HepG2 (cell line): Measurements from ENCODE around the gene HTRA2. TPM values are rescaled to one million over a fixed set of nuclear protein-coding genes. Genes with fewer than 3 reads are reported as not detected.
A peak's percentile ranks its signal among the peaks of the same experiment; 100 is the strongest.

Source experiments
- ATAC-seq: fragments of 200-7000 bp; cut with Tn5 transposase; 3 replicates; pipeline ENCODE4 v1.9.1; 2020; ENCODE audit warnings: mild to moderate bottlenecking, moderate library complexity
- BruUV-seq: library from RNA; stranded (reverse); fragments of 400-500 nt; replicated peaks from 2 replicates; lab custom pipeline; 2021; lab: Mats Ljungman, UMichigan
- CTCF ChIA-PET: fragments of 300-600 bp; formaldehyde crosslinking; extraction: SDS; loops from one replicate; lab custom pipeline; 2021; ENCODE audit warnings: low total read pairs, inconsistent platforms, low intra/inter-chr PET ratio; lab: Yijun Ruan, JAX
- POLR2A ChIA-PET: fragments of 350-600 bp; sonication (Branson Sonifier 250); formaldehyde crosslinking; loops from one replicate; lab custom pipeline; 2020; ENCODE audit warnings: antibody characterized with exemption, inconsistent platforms; lab: Yijun Ruan, JAX
- DNase-seq: peaks from one replicate; pipeline ENCODE4 v3.0.0-alpha.2; 2015; ENCODE audit warnings: low spot score
- FAIRE-seq: peaks from 3 replicates; lab custom pipeline; 2011; peaks lifted over from hg19 to GRCh38; lab: Jason Lieb, UNC
- H2AFZ ChIP-seq: one replicate; pipeline ENCODE4 v1.6.1; 2011; ENCODE audit warnings: low read length, inconsistent platforms
- H3K27ac ChIP-seq: fragments of 300-600 bp; 3 replicates; pipeline ENCODE4 v1.8.0; 2011; ENCODE audit warnings: mixed run types, mild to moderate bottlenecking, mixed read lengths, low read length, inconsistent platforms; ENCODE audit not compliant: insufficient read depth; ENCODE audit errors: extremely low read length
- H3K27me3 ChIP-seq, 2 experiments: fragments of 200-600 bp in 1 of 2; 2 replicates in 1 of 2; 3 replicates in 1 of 2; pipeline versions ENCODE4 v1.6.0 to v1.8.0; 2011; ENCODE audit warnings: low read length in 2 of 2, mild to moderate bottlenecking in 2 of 2, moderate library complexity in 2 of 2, inconsistent platforms in 1 of 2; ENCODE audit not compliant: insufficient read depth in 2 of 2, control insufficient read depth in 1 of 2
- H3K36me3 ChIP-seq, 2 experiments: fragments of 200-600 bp in 1 of 2; replicated peaks in 1 of 2; 2 replicates in 1 of 2; 3 replicates in 1 of 2; pipeline versions ENCODE4 v1.5.1 to v1.8.0; 2011; ENCODE audit warnings: low read length in 2 of 2, inconsistent platforms in 1 of 2; ENCODE audit not compliant: insufficient read depth in 2 of 2, control insufficient read depth in 1 of 2
- H3K4me1 ChIP-seq: 2 replicates; pipeline ENCODE4 v1.5.1; 2012; ENCODE audit warnings: low read length, inconsistent platforms; ENCODE audit not compliant: insufficient read depth
- H3K4me2 ChIP-seq: 2 replicates; pipeline ENCODE4 v1.6.0; 2011; ENCODE audit warnings: low read depth, low read length, inconsistent platforms
- H3K4me3 ChIP-seq, 3 experiments: fragments of 200-600 bp in 1 of 3; sonication (generic), shearing (Covaris generic) in 1 of 3; replicated peaks in 1 of 3; 2 replicates each; pipeline ENCODE4 v1.5.1; 2011 to 2016; ENCODE audit warnings: low read length in 3 of 3, inconsistent platforms in 2 of 3, low read depth in 2 of 3, mild to moderate bottlenecking in 2 of 3, control low read depth in 1 of 3, mixed read lengths in 1 of 3; ENCODE audit not compliant: insufficient read depth in 1 of 3
- H3K79me2 ChIP-seq: one replicate; pipeline ENCODE4 v1.6.1; 2011; ENCODE audit warnings: low read length, inconsistent platforms; ENCODE audit not compliant: insufficient read depth
- H3K9ac ChIP-seq: 2 replicates; pipeline ENCODE4 v1.6.0; 2011; ENCODE audit warnings: mild to moderate bottlenecking, low read depth, low read length, inconsistent platforms; ENCODE audit not compliant: insufficient read depth
- H3K9me3 ChIP-seq: 2 replicates; pipeline ENCODE4 v1.5.1; 2012; ENCODE audit warnings: mild to moderate bottlenecking, low read length
- H4K20me1 ChIP-seq: 2 replicates; pipeline ENCODE4 v1.6.0; 2011; ENCODE audit warnings: inconsistent platforms, mild to moderate bottlenecking, low read length, moderate library complexity; ENCODE audit not compliant: insufficient read depth
- CHCHD3 ChIP-seq: sonication (generic); formaldehyde crosslinking; IDR thresholded peaks from 2 replicates; pipeline ENCODE4 v1.8.0; 2022; ENCODE audit warnings: mild to moderate bottlenecking, missing genetic modification reagents, moderate library complexity
- CSRNP1 ChIP-seq: sonication (generic); formaldehyde crosslinking; IDR thresholded peaks from 2 replicates; pipeline ENCODE4 v1.8.1; 2023; ENCODE audit warnings: mild to moderate bottlenecking, missing genetic modification reagents
- TEAD2 ChIP-seq: sonication (generic); formaldehyde crosslinking; IDR thresholded peaks from 2 replicates; pipeline ENCODE4 v1.9.0; 2021; ENCODE audit warnings: missing genetic modification reagents
- UBTF ChIP-seq: sonication (generic); formaldehyde crosslinking; IDR thresholded peaks from 2 replicates; pipeline ENCODE4 v1.4.0; 2020; ENCODE audit warnings: mild to moderate bottlenecking, missing genetic modification reagents
- ZBTB38 ChIP-seq: sonication (generic); formaldehyde crosslinking; IDR thresholded peaks from 2 replicates; pipeline ENCODE4 v1.5.1; 2020; ENCODE audit warnings: mild to moderate bottlenecking, missing genetic modification reagents
- ZNF24 ChIP-seq: fragments of 450-650 bp; IDR thresholded peaks from 2 replicates; pipeline ENCODE4 v1.6.1; 2017; ENCODE audit warnings: antibody characterized with exemption, mild to moderate bottlenecking
- ZNF276 ChIP-seq: sonication (generic); formaldehyde crosslinking; IDR thresholded peaks from 2 replicates; pipeline ENCODE4 v1.4.0; 2020; ENCODE audit warnings: mild to moderate bottlenecking, low read depth, missing genetic modification reagents
- ZNF563 ChIP-seq: sonication (generic); formaldehyde crosslinking; IDR thresholded peaks from 2 replicates; pipeline ENCODE4 v1.8.0; 2022; ENCODE audit warnings: mild to moderate bottlenecking, moderate library complexity, missing genetic modification reagents
- ZNF687 ChIP-seq: sonication (generic); formaldehyde crosslinking; IDR thresholded peaks from 2 replicates; pipeline ENCODE4 v1.5.1; 2020; ENCODE audit warnings: mild to moderate bottlenecking, missing genetic modification reagents, moderate library complexity
- ZNF691 ChIP-seq: sonication (generic); formaldehyde crosslinking; IDR thresholded peaks from 2 replicates; pipeline ENCODE4 v1.4.0; 2020; ENCODE audit warnings: missing genetic modification reagents, low read depth, mild to moderate bottlenecking, borderline replicate concordance
- WGBS: methylation state at CpG from one replicate; pipeline ENCODE4 v1.1.6; 2017; ENCODE audit warnings: low lambda C conversion rate; 5-methylcytosine and 5-hydroxymethylcytosine counted together
- in situ Hi-C: cut with HindIII; loops from 2 replicates; pipeline ENCODE4 v1.10.0; 2017; ENCODE audit warnings: low pct_unique_long_range_greater_than_20kb; ENCODE audit not compliant: extremely low pct_ligation_motif_present
- intact Hi-C: fragments of 100-400 bp; cut with micrococcal nuclease; formaldehyde crosslinking; loops from one replicate; pipeline ENCODE4 v1.10.0; 2022; ENCODE audit not compliant: unreplicated experiment
- polyA plus RNA-seq, 8 experiments: library from polyadenylated mRNA; depleted of rRNA in 3 of 8; stranded (reverse) in 7 of 8; unstranded in 1 of 8; fragments of >200 nt; fragmentation: Illumina TruSeq in 4 of 8; extraction: Trizol in 4 of 8; gene quantifications; 2 replicates each; pipeline versions ENCODE4 v1.2.1 to v1.2.3, GENCODE V29; 2011 to 2016; ENCODE audit warnings: low read depth in 4 of 8, missing spikeins in 1 of 8, mixed read lengths in 1 of 8; ENCODE audit not compliant: insufficient read depth in 1 of 8
- total RNA-seq, 5 experiments: library from RNA; depleted of rRNA; stranded (reverse); fragments of >200 nt; fragmentation: Illumina TruSeq; extraction: Trizol; gene quantifications; 2 replicates each; pipeline ENCODE4 v1.2.3, GENCODE V29; 2016; ENCODE audit warnings: low read depth in 1 of 5

Gene HTRA2
- total and polyA plus RNA-seq, 2 of the 13 experiments (the other 11 are each of a cell fraction or from before 2014, with no cell fraction given): 47.7 to 50.3 TPM

- H3K9me3 ChIP-seq: no peaks in the 10 kb centered on the region
- ATAC-seq: no peak
- peak overlapping the region; percentile 45 to 76 (median 62) for H3K4me3 ChIP-seq
- peaks cover 21 to 46% of the 10 kb centered on the region in 2 experiments for H3K36me3 ChIP-seq
- no peak for FAIRE-seq
- H3K79me2 ChIP-seq: peaks cover 45% of the 10 kb centered on the region
- in situ Hi-C loops: no loop called here
- no peaks in the 10 kb centered on the region for H4K20me1 ChIP-seq
- intact Hi-C loops: no loop called here
- peak overlapping the region; percentile 100 for H3K4me2 ChIP-seq
- ChIA-PET POLR2A (interaction anchor here (1.1 to 5.4 kb wide), 11 partner anchors 12 to 83 kb away, joined by 4 to 135 read pairs (median 10); partner anchors contain the start of genes CCDC142, LBX2, MRPL53 and PCGF1), CTCF (no interaction called here)
- no peak for DNase-seq
- peak overlapping the region; percentile 89 for H3K27ac ChIP-seq
- peak overlapping the region; percentile 20 for H2AFZ ChIP-seq
- no TSS peak for BruUV-seq
- H3K9ac ChIP-seq: peak overlapping the region; percentile 83
- WGBS: 91% methylated on average over 10 of the region's 10 CpGs
- H3K27me3 ChIP-seq: no peaks in the 10 kb centered on the region; a peak in 1 of 5 replicates
- peaks cover 51% of the 10 kb centered on the region for H3K4me1 ChIP-seq
- TF ChIP-seq ZNF24 (no peak), ZNF276 (CRISPR knock-in tag) (peak; percentile 77; the same call in 1 of the 2 replicates), ZNF687 (CRISPR knock-in tag) (peak; percentile 79), TEAD2 (no peak), ZBTB38 (CRISPR knock-in tag) (peak; percentile 78), ZNF691 (CRISPR knock-in tag) (peak; percentile 63; the same call in 1 of the 2 replicates), ZNF563 (CRISPR knock-in tag) (peak; percentile 44; the same call in 1 of the 2 replicates), UBTF (CRISPR knock-in tag) (0 out of 2 replicates have a peak, but pooled peaks have one; percentile 11), CSRNP1 (CRISPR knock-in tag) (peak; percentile 54; the same call in 1 of the 2 replicates), CHCHD3 (CRISPR knock-in tag) (no peak)
These were observed 4.6 kb upstream of the HTRA2 start for GRCh38 chr2:74524955-74525716.
